NCI-H2081 treated with DMSO at 0.1 percent for 48 hours (cell line): ENCODE results near the gene DVL3.
"Not testable (repeated sequence)": the region's sequence is repeated elsewhere in the genome, so short reads cannot be mapped to it uniquely, and the experiment has no call there.

ENCODE experiments used
- DNase-seq: peaks from one replicate; lab custom pipeline; 2025; lab: John Stamatoyannopoulos, UW

Gene DVL3

DNA sequence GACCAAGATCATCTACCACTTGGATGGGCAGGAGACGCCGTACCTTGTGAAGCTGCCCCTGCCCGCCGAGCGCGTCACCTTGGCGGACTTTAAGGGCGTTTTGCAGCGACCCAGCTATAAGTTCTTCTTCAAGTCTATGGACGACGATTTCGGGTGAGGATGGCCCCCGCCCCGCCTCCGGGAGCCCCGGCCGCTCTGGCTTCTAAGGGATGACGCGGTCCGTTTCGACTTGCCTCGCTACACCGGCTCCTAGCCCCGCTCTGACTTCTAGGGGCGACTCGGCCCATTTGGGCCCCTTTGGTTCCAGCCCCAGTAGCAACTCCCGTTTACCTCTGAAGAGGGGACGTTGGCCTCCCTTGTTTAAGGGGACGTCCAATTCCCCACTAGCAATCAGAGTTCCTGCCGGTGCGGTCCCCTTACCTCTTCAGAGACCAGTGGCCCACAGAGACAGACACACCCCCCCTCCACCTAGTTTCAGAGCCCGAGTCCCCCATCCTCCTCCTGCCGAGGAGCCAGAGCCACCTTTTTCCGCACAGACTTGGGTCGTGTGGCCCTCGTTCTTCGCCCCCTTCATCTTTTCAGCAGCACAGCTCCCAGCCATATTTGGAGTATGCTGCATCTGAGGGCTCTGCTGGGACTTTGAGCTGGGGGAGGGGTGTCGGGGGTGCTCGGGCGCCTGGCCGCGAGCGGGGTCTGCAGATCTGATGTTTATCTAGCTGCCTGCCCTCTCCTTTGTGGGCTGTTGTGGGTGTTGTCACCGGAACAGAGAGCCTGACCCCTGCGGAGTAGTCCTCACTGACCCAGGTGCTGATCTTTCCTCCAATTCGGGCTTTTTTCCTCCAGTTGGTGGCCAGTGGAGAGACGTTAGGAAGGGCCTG is 706 bp downstream of the DVL3 start:
- no peak for DNase-seq

DNA sequence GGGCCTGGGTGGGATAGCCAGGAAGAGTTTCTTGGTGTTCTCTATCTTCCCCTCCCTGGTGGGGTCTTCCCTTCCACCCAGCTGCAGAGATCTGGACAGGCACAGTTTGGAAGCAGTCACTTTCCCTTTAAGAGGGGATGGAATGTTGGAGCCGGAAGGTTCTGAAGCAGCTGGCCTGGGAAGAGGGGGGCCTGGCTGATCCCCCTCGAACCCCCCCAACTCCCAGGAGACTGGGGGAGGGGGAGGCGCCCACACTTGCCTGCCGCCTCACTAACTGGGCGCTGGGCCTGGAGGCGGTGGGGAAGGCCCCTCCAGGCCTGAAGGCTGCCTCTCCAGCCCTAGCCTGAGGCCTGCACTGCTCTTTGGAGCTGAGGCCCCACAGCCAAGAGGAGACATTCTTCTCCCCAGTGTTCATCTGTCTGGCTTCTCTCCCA is 1.4 kb downstream of the DVL3 start:
- no peak for DNase-seq

DNA sequence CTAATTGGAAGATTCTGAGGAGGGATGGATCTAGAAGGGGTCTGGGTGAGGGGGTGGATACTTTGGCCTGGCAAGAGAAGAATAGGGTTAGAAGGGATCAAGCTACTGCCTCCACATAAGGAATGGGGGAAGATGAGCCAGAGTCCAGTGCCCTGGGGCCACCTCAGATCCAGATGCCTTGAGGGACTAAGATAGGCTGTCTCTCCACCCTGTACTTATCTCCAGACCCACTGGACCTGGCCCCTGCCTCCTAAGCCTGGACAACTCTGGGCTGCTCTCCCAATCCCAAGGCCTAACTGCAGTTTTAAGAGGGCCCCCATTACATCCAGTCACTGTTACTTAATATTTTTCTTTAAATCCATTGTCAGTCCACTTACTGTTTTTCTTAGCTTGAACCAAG is 2.0 kb downstream of the DVL3 start:
- DNase-seq = no peak

DNA sequence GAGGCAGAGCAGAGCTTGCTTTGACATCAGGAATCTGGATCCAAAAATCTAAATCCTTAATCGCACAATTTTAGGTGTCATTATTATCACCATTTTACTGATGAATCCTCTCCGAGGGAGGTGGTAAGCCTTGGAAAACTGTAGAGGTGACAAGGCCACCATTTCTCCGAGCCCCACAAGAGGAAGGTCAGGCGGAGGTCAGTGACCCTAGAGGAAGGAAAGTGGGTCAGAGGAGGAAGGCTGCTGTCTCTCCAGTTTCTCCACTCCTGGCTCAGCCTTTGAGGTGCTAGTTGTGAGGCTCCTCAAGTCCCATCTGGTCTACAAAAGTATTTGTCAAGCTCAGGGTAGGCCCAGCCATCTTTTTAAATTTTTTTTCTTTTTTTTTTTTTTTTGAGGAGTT is 3.2 kb downstream of the DVL3 start:
- no peak for DNase-seq

DNA sequence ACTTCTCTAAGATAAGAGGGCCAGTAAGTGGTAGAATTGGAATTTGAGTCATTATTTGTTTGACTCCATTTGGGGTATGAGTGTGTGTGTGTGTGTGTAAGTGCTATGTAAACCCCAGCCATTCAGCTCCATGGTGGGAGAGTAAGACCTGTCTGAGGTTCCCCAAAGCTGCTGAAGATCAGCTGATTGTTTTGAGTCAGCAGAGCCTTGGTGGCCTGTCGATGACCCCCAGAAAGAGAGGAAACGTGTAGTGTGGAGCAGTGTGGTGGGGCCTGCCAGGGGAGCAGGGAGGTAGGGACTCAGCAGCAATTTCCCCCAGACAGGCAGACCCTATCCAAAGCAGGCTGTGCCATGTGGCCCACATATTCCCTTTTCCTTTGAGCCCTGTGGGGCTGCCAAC is 5.3 kb downstream of the DVL3 start:
- DNase-seq = no peak

DNA sequence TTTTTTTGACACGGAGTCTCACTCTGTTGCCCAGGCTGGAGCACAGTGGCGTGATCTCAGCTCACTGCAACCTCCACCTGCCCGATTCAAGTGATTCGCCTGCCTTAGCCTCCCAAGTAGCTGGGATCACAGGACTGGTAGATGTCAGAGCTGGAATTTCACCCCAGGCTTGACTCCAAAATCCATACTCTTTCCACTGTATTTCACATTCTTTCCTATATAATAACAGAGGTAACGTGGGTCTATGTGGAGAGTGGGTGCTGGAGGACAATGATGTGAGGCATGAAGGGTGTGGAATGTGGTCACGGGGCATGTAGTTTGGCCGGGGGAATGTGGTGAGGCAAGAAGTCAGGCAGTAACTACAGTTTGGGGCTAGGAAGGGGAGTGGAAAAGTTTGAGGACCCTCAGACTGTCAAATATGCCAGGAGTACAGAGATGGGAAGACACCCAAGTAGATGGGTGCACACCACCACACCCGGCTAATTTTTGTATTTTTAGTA is 7.4 kb downstream of the DVL3 start:
- not testable (repeated sequence) for DNase-seq

DNA sequence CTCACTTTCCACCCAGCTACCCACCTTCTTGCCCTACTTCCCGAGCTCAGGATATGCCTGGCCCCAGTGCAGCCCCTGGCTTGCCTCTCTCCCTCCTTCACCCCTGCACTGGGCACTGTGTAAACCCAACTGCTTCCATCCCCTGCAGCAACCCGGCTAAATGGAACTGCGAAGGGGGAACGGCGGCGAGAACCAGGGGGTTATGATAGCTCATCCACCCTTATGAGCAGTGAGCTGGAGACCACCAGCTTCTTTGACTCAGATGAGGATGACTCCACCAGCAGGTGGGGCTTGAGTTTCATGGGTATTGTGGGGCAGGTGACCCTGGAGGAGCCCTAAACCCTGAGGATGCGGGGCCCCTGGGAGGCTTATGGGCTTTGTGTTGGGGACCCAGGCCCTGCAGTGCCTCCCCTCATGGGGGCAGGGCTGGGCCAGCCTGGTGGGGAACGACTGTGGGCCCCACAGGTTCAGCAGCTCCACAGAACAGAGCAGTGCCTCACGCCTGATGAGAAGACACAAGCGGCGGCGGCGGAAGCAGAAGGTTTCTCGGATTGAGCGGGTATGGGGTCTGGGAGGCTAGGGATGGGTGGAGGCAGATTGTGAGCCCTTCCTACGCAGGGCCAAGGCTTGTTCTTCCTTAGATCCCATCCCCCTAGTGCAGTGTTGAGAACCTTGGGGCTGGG is 9.6 kb downstream of the DVL3 start:
- no peak for DNase-seq

DNA sequence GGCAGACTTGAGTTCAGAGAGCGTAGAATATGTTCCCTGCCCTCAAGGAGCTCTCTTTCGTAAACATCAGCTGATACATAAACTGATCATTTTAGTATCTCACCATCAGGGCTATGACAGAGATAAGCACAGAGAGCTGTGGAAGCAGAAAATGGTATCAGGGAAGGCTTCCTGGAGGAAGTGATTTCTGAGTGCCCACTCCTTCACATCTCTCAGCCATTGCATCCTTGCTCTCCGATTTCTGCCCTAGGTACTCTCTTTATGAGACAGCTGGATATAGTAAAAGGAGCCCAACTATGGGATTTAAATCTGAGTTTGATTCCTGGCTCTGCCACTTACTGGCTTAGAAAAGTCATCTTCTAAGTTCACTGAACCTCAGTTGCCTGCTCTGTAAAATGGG is 10.4 kb downstream of the DVL3 start:
- DNase-seq = no peak

DNA sequence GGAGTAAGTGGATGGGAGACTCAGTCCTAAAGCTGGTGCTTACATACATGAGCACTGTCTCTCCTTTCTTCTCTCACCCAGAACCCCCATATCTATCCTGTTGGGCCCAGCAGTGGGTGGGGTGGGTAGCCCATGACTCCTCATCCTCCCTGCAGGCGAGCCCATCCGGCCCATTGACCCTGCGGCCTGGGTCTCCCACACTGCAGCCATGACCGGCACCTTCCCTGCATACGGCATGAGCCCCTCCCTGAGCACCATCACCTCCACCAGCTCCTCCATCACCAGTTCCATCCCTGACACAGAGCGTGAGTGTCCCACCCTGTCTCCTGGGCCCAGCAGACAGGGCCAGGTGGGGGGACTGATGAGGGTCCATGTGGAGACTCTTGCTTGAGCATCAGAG is 11.5 kb downstream of the DVL3 start:
- DNase-seq = no peak

DNA sequence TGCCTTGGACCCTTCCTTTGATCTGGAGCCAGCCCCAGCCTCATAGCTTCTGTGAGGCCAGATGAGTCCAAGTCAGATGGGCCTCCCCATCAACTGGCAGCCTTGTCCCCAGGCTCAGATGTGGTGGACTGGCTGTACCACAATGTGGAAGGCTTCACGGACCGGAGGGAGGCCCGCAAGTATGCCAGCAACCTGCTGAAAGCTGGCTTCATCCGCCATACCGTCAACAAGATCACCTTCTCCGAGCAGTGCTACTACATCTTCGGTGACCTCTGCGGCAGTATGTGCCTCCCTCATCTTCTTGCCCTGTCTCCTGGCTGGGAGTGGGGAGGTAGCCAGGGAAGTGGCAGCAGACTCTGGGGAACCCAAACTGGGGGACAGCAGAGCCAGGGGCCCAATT is 12.6 kb downstream of the DVL3 start:
- DNase-seq = no peak

DNA sequence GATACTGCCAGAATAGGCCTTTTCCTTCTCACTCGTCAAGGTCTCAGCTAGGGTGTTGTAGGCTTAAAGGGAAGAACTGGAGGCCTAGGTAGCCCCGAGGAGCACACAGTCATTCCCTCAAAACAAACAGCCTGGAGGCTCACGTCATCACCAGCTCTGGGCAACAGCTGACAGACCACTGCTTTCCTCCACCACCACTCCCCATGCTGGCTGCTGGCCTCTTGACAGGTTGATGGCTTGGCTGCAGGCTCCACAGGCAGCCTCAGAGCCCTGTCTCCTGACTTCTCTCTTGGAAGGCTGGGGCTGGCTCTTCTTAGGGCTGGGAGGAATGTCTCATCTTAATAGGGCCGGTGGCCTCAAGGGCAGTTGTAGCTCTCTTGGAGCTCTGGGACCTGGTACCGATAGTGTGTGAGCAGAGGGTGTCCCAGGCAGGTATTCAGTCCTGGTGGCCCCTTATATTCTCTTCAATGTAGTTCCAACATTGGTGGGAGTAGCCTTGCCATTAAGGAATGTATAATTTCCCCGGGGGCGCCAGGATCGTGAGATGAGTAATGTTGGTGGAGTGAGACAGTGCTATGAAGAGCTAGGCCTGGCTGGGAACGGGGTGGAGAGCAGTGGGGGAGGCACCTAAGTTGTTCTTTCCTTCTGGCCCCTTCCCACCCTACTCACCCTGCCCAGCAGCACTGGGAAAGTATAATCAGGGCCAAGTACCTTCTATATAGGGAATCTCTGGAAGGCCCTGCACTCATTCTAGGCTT is 13.4 kb downstream of the DVL3 start:
- DNase-seq = no peak

DNA sequence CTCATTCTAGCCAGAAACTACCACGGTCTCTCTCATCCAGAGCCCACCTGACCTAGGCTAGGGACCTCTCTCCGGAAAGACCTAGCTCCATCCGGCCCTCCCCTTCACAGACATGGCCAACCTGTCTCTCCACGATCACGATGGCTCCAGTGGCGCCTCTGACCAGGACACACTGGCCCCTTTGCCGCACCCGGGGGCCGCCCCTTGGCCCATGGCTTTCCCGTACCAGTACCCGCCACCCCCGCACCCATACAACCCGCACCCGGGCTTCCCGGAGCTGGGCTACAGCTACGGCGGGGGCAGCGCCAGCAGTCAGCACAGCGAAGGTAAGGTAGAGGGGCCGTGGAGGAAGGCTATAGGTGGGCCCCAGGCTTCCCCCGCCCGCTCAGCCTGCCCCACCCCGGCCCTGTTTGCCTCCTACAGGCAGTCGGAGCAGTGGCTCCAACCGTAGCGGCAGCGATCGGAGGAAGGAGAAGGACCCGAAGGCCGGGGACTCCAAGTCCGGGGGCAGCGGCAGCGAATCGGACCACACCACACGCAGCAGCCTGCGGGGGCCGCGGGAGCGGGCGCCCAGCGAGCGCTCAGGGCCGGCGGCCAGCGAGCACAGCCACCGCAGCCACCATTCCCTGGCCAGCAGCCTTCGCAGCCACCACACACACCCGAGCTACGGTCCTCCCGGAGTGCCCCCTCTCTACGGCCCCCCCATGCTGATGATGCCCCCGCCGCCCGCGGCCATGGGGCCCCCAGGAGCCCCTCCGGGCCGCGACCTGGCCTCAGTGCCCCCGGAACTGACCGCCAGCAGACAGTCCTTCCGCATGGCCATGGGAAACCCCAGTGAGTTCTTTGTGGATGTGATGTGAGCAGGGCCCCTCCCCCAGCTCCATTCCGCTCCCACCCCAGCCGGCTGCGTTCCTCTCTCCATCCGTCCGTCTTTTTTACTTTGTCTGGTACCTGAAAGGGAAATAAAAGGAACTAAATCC is 15.0 kb downstream of the DVL3 start:
- no peak for DNase-seq

DNA sequence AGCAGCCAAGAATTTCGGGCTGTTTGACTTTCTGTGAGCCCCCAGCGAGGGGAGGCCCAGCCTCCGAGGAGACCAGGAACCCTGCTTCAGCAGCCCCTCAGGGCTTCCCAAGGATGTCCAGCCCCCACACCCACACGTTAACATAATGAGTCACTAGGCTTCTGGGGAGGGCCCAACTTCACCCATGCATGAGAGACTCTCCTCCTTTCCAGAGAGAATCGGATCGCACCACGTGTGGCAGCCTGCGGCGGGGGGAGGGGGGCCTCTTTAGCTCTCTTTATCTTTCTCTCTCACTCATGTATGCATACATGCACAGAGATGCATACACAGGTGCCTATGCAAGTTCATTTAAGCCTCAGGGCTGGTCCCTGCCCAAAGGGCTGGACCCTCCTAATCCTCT is 16.4 kb downstream of the DVL3 start:
- DNase-seq = no peak

DNA sequence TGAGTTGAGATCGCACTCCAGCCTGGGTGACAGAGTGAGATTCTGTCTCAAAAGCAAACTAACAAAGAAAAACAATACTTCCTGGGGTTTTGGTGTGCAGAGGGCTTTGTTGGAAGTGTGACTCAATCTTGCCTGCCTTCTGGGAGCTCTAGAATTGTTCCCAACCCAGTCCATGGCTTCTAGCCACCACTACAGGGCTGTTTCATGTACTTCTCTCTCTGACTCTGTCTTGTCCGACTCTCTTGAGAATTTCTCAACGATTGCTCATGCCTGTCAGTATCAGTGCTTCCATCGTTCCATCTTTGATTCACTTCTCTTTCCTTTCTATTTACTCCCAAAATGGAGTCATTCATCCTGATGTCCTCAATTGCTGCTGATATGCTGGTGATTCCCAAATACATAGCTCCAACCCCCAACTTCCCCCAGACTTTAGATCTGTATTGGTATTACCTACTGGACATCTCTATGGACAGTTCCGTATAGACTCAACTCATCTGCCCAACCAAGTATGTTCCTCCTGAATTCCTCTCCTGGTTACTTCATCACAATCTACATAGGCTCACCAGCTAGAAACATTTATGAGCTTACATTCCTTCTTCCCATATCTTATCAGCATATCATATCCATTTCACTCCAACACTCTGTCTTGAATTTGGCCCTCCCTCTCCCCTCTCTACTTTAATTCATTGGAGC is 17.6 kb downstream of the DVL3 start:
- no peak for DNase-seq

DNA sequence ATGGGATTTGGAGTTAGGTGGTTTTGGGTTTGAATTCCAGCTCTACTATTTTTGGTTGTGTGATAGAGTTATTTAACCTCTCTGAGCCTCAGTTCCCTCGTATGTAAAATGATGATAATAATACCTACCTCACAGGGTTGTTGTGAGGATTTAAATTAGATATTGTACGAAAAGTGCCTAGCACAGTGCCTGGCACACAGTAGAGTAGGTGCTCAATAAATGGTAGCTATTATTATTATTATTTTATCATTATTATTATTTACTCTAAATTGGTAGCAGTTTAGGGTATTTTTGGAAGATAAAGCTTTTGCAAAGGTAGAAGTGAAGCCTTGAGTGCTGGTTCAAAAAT is 18.2 kb downstream of the DVL3 start:
- no peak for DNase-seq

DNA sequence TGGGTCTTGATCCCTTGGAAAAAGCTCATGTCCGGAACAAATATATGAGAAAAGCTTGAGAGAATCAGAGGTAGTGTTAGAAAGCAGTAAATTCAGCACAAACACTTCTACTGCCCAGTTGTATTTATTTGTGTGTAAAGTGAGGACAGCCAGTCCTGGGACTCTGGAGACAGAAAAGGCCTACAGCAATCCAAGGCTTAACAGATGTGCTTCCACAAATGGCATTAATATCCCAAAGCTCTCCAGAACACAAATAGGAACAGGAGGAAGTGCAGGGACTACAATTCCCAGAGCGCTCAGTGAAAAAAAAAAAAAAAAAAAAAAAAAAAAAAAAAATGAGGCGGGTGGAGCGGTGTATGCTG is 19.1 kb downstream of the DVL3 start:
- no peak for DNase-seq

DNA sequence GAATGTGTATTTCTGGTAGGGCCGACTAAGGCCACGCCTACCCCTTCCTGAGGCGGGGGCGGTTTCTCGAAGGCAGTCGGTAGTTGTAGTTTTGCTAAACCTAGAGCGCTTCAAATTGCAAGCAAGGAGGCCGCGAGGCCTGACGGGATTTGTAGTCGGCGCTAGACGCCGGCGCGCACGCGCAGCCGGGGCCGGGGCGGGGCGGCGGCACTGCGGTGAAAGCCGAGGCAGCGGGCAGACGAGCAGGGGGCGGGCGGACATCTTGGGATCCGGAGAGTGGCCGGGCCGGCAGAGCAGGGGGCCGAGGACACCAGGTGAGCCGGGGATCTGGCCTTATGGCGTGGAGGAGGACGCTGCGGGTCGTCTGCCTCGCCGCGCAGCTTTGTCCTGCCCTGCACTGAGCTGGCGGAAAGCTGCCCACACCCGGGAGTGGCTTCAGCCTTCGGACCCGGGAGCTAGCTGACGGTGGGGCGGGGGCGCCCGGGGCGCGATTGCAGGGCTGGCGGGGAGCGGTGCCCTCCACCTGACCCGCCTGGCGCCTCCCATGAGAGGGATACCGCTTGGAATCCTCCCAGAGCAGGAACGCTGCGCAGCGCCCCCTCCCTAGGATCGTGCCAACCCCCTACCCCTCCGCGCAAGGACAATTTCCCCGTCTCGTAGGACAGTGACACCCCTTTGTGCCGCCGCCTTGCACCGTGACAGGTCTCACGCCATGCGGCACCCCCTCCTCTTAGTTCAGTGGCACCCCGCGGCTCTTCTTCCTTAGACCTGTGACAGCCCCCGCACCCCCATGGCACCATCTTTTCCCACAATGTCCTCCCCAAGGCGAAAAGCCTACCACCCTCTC is 19.7 kb downstream of the DVL3 start, which contains the start of gene AP2M1:
AP2M1 (plus strand) TSS at position 210 of the 847 bp plus-strand sequence. CDS start 2,139 bp downstream, outside the sequence.
- peak; percentile 99 for DNase-seq

DNA sequence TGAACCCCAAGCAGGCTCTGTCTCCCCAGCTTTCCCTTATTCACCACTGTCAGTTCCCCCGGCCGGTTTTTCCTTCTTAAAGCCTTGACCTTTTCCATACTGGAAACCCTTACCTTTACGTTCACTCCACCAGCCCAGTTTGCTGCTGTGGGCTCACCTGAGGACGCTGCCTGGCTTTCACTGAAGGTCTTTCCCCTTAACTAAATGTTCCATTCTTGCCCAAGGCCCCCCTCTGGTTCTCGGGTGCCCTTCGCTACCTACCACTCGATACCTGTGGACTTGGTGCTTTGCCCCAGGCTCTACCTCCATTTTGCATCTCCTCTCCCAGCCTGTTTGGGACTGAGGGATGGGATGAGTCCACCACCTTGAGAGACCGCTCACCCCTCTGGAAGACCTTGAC is 20.3 kb downstream of the DVL3 start:
- no peak for DNase-seq

DNA sequence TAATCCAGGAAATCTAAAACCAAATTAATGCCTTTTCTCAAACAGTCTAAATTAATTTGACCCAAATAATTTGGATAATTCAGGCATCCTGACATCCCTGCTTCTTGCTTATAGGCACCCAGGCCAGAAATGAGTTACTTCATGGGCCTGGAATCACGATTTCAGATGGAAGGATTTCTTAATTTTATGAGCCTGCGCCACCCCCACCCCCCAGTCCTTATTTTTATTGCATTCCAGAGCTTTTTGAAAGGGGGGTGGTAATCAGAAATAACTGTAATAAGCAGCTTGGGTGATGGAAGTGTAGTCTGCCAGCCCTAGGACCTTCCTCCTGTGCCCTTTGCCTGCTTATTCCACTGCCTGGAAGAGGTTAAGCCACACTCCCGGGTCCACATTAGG is 20.8 kb downstream of the DVL3 start:
- DNase-seq = no peak
